GM12874 (cell line): ENCODE measurements around the gene FNDC5.

Source experiments
- TF ChIP-seq, protein P1 (sequence below): IDR thresholded peaks from 2 replicates; pipeline ENCODE4 v1.5.1; 2011; ENCODE audit warnings: low read depth, mild to moderate bottlenecking, control low read depth, low read length, moderate library complexity; ENCODE audit not compliant: insufficient read depth

FNDC5 gene

DNA sequence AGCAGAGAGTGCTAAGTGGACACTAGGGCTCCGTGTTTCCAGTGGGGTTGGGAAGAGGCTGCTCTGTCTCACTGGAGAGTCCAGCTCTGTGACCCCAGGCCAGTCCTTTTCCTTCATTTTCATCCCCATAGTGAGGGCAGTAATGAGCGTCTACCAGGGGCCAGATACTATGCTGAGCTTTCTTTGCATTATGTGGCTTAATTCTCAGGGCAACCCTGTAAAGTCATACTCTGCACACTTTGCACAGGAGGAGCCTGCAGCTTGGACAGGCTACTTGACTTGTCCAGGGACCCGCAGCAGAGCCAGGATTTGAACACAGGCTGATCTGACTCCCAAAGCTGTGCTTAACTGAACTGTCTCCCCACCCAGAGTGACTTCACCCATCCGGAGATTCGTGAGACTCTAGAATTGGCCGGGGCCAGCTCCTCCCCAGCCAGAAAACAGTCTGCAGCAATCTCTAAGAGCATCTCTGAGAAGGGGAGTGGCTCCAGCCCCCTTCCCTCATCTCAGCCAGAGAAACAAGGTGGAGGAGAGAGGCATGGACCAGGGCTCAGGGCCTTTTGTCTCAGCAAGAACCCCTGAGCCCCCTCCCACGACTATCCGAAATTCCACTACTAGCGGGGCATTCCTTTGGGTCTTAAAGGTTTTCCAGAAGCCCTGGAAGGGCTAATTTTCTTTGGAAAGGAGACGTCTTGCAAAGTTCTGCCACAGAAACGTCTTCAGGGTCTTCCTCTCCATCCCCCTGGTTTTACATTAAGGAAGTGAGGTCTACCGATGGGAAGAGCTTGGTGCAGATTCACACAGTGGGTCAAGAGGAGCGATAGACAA lies 866 bp upstream of the FNDC5 start:
- TF ChIP-seq, protein P1, sequence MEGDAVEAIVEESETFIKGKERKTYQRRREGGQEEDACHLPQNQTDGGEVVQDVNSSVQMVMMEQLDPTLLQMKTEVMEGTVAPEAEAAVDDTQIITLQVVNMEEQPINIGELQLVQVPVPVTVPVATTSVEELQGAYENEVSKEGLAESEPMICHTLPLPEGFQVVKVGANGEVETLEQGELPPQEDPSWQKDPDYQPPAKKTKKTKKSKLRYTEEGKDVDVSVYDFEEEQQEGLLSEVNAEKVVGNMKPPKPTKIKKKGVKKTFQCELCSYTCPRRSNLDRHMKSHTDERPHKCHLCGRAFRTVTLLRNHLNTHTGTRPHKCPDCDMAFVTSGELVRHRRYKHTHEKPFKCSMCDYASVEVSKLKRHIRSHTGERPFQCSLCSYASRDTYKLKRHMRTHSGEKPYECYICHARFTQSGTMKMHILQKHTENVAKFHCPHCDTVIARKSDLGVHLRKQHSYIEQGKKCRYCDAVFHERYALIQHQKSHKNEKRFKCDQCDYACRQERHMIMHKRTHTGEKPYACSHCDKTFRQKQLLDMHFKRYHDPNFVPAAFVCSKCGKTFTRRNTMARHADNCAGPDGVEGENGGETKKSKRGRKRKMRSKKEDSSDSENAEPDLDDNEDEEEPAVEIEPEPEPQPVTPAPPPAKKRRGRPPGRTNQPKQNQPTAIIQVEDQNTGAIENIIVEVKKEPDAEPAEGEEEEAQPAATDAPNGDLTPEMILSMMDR: no peak

DNA sequence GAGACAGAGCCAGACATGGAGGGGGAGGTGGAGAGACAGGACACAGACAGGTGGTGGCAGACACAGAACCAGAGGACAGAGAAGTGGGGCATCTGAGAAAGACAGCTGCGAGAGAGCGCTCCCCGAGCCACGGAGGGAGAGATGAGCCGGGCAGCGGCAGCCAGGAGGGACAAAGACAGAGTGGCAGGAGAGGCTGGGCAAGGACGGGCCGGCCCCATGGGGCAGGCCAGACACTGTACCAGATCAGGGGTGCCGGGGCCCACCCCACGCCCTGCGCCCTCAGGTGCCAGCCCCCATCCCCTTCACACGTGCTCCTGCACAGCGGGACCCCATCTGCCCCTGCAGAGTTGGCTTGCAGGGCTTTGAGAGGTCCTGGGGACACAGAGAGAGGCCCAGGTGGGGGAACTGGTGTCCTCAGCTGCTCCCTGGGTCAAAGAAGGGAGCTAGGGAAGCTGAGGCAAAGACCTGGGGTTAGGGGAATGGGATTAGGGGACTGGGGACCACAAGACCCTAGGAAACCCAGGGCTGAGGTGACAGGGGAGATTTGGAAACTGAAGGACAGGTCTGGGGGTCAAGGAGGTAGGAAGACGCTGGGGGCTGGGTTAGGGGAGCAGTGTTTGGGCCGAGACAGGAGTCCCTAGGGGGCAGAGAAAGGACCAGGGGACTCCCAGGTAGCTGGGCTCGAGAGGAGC lies 643 bp downstream of the FNDC5 start:
- TF ChIP-seq, protein P1: no peak

DNA sequence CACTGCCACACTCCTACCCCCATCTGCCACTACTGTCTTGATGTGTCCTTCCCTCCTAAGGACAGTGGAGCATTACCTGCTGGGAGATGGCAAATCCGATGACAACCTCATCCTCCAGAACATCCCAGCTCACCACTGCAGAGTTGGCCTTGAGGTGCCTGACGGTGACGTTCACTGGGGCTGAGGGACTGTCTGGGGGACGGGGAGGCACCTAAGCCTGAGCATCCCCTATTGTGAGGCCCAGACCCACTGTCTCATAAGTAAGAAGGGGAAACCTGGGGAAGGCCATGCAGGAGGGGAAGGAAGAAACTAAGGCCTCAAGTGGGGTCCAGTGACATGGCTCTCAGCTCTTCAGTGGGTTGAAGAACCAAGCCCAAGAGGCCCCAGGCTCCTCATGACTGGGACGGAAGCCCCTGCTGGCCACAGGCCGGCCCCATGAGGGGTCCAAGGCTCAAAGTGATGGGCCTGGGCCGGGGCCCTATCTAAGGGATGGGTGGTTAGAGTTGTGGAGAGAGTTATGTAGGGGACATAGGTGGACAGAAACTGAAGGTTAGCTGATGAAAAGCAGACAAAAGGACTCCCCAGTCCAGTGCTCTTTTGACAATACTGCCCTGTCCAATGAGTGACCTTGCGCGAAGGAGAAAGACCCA lies 1.8 kb downstream of the FNDC5 start:
- TF ChIP-seq, protein P1: no peak

DNA sequence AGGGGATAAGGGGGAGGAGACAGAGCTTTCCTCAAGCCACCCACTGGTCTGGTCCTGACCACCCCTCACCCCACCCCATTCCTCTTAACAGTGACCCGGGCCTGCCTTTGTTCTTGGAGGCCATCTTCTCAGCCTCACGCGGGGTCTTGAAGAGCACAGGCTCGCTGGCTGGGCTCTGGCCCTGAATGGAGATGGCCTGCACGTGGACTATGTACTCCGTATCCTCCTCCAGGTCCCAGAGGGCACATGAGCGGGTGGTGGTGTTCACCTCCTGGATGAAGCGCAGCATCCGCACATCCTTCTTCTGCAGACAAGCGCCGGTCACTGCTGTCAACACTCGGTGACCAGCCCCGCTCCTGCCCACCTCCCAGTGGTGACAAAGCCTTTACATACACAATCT lies 2.6 kb downstream of the FNDC5 start:
- TF ChIP-seq, protein P1: no peak

DNA sequence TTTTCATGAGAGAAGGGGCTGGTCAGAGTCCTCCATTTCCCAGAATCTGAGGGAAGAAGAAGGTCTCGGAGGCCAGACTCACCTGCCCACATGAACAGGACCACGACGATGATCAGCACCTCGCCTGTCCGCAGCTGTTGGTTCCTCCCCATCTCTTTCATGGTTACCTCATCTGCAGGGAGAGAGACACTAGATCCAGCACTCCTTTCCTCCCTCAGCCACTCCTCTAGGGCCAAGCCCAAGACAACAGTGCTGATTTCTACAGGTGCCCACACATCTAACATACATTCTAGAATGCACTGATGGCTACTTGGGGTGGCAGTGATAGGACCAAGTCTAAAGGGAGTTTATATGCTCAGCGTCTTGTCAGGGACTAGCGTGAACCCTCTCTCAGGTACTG lies 3.0 kb downstream of the FNDC5 start:
- TF ChIP-seq, protein P1: no peak

DNA sequence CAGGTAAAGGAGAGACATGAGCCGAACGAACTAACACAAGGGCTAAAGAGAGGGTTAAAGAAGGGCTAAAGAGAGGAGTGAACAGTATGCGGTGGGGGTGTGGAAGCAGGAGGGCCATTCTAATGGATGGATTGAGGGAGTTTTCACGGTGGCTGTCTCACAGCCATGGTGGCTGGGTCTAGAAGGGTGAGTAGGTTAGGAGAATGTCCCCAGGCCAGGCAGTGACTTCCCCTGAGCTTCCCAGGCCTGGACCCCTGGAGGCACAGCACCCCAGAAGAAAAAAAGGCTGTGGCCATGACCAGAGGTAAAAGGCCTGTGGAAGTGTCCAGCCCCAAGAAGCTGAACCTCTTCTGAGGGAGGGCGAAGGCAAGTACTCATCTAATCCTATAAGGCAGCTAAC lies 3.6 kb downstream of the FNDC5 start:
- TF ChIP-seq, protein P1: no peak
